Progenitor cell of endocrine pancreas (in vitro differentiated cells): ENCODE results near the gene BCAP31. TPM values are rescaled to one million over a fixed set of nuclear protein-coding genes. Genes with fewer than 3 reads are reported as not detected.
A peak's percentile ranks its signal among the peaks of the same experiment; 100 is the strongest.

Source experiments
- DNase-seq: peaks from one replicate; pipeline ENCODE4 v3.0.0; 2021; ENCODE audit warnings: low spot score; ENCODE audit not compliant: unreplicated experiment
- H3K27ac Mint-ChIP-seq: 2 replicates; pipeline ENCODE4 v1.8.0; 2021; ENCODE audit warnings: mild to moderate bottlenecking, moderate library complexity, mixed read lengths
- H3K27me3 Mint-ChIP-seq: 2 replicates; pipeline ENCODE4 v1.8.0; 2021; ENCODE audit warnings: mixed read lengths
- H3K36me3 Mint-ChIP-seq: 2 replicates; pipeline ENCODE4 v1.8.0; 2022; ENCODE audit warnings: mixed read lengths; ENCODE audit not compliant: insufficient read depth
- H3K4me1 Mint-ChIP-seq: 2 replicates; pipeline ENCODE4 v1.8.0; 2021; ENCODE audit warnings: low read depth, mixed read lengths
- H3K4me3 Mint-ChIP-seq: 2 replicates; pipeline ENCODE4 v1.8.0; 2021; ENCODE audit warnings: low read depth, mild to moderate bottlenecking, moderate library complexity, mixed read lengths
- H3K9me3 Mint-ChIP-seq: 2 replicates; pipeline ENCODE4 v1.8.0; 2021; ENCODE audit warnings: low read depth, mixed read lengths
- CTCF ChIP-seq: fragments of 200-600 bp; sonication (generic); IDR thresholded peaks from one replicate; pipeline ENCODE4 v1.5.0; 2021; ENCODE audit warnings: antibody characterized with exemption, mild to moderate bottlenecking; ENCODE audit not compliant: unreplicated experiment
- total RNA-seq: library from RNA; stranded (reverse); gene quantifications from 2 replicates; pipeline ENCODE4 v1.2.1, GENCODE V29; 2021

The BCAP31 gene
- total RNA-seq, 1 donor from 2014 or later, result 142 TPM

DNA sequence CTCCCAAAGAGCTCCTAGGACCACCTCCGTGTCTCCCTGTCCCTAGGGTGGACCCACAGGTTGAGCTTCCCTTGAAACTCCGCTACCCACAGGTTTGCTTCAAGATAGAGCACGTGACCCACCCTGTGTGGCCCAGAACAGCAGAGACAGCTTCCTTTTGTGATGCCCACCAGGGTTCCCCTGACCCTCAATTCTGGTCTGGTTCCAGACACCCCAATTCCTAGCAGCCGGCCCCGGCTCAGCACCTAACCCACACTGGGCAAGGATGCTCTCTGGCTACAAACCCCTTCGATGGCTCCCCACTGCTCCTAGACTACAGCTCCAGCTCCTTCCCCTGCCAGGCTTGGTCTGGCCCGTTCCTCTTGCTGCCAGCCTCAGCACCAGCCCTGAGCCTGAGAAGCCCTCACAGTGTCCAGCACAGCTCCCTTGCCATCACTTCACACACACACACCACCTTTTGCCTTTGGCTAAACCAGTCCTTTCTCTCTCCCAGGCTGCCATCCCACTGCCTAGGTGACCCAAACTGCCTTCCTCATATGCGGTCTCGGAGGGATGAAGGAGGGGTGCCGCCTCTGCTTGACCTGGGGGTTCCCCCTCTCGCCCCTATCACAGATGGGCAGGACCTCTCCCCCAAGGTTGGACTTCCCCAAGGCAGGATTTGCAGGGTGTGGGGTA is 56.8 kb downstream of the BCAP31 start:
- H3K9me3 Mint-ChIP-seq, result peaks cover 8% of the 10 kb centered on the region
- no peak overlapping the region for H3K4me3 Mint-ChIP-seq
- no peak for DNase-seq
- no peaks in the 10 kb centered on the region for H3K36me3 Mint-ChIP-seq
- no peak overlapping the region for H3K27ac Mint-ChIP-seq
- peaks cover 40% of the 10 kb centered on the region for H3K27me3 Mint-ChIP-seq
- no peaks in the 10 kb centered on the region for H3K4me1 Mint-ChIP-seq
- no peak for TF ChIP-seq CTCF

DNA sequence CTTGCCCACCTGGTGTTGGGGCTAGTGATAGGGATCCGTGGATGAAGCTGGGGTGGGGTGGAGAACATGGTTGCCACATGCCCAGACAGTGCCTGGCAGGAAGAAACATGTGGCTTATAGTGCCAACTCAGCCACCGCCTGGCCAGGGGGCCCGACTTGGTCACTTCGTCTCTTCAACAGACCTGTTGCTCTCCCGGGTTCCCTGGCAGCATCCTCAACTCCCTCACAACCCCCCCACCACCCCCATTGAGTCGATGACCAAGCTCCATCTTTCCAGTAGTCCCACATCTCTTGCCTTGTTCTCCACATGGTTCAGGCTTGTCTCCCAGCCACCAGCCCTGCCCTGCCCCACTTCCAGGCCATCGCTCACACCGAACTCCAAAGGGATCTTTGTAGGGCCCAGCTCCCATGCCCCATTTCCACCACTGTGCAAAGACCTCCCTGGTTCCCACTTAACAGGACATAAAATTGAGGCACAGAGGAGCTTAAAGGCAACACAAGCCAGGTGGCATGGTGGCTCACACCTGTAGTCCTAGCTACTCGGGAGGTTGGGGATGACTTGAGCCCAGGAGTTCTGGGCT is 58.4 kb downstream of the BCAP31 start:
- no peak for TF ChIP-seq CTCF
- Mint-ChIP-seq H3K27me3 (peaks cover 50% of the 10 kb centered on the region), H3K9me3 (peaks cover 12% of the 10 kb centered on the region), H3K4me1 (peaks cover 4% of the 10 kb centered on the region), H3K27ac (no peak overlapping the region), H3K4me3 (no peak overlapping the region), H3K36me3 (no peaks in the 10 kb centered on the region)
- no peak for DNase-seq

GRCh38 chrX:153662266-153662665 is 61.9 kb downstream of the BCAP31 start:
- peaks cover 19% of the 10 kb centered on the region for H3K9me3 Mint-ChIP-seq
- TF ChIP-seq CTCF, result peak; percentile 55
- no peak overlapping the region for H3K4me3 Mint-ChIP-seq
- H3K4me1 Mint-ChIP-seq, result peaks cover 4% of the 10 kb centered on the region
- no peaks in the 10 kb centered on the region for H3K36me3 Mint-ChIP-seq
- DNase-seq, result peak; percentile 27
- no peak overlapping the region for H3K27ac Mint-ChIP-seq
- peaks cover 44% of the 10 kb centered on the region for H3K27me3 Mint-ChIP-seq

- H3K9me3 Mint-ChIP-seq, result peaks cover 19% of the 10 kb centered on the region
Observed at GRCh38 chrX:153659268-153659667, 64.9 kb downstream of the BCAP31 start.

DNA sequence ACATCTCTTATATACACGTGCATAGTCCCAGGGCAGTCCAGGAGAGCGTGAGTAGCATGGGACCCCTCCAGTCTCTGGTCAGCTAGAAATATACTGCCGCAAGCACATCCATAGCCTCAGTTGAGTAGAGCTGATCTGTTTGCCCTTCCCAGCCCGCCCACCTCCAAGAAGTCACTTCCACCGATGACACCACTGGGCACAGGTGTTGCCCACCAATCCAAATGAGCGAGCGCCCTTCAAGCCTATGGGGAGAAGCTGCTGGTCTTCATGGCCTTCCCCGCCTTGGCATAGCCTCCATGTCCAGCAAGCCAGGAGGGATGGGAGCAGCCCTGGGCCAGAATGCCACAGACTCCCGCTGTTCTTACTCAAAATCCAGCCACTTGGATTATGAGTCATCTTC is 67.0 kb downstream of the BCAP31 start:
- Mint-ChIP-seq H3K27ac (no peak overlapping the region), H3K4me1 (peaks cover 4% of the 10 kb centered on the region), H3K9me3 (peaks cover 24% of the 10 kb centered on the region), H3K27me3 (peaks cover 13% of the 10 kb centered on the region), H3K36me3 (peaks cover 1% of the 10 kb centered on the region), H3K4me3 (no peak overlapping the region)
- TF ChIP-seq CTCF, result no peak
- no peak for DNase-seq

More at GRCh38 chrX:153659268-153659667, 64.9 kb downstream of the BCAP31 start:
- H3K4me1 Mint-ChIP-seq, result peaks cover 4% of the 10 kb centered on the region
- TF ChIP-seq CTCF, result no peak
- DNase-seq, result no peak
- H3K36me3 Mint-ChIP-seq, result no peaks in the 10 kb centered on the region
- no peak overlapping the region for H3K27ac Mint-ChIP-seq
- H3K4me3 Mint-ChIP-seq, result no peak overlapping the region
- H3K27me3 Mint-ChIP-seq, result peaks cover 21% of the 10 kb centered on the region
